CD4-positive, alpha-beta T cell (primary cell): Measurements from ENCODE around the gene SEPTIN10. TPM values are rescaled to one million over a fixed set of nuclear protein-coding genes. Genes with fewer than 3 reads are reported as not detected.

Experiments
- ATAC-seq: fragments of 200-7000 bp; cut with Tn5 transposase; one replicate; pipeline ENCODE4 v1.10.0; 2022; ENCODE audit warnings: mild to moderate bottlenecking; ENCODE audit not compliant: poor library complexity
- CTCF ChIA-PET: fragments of 350-600 bp; sonication (Branson Sonifier 250); formaldehyde crosslinking; loops from one replicate; lab custom pipeline; 2021; ENCODE audit warnings: antibody characterized with exemption, inconsistent platforms; lab: Charles Lee
- POLR2A ChIA-PET: fragments of 350-600 bp; sonication (Branson Sonifier 250); formaldehyde crosslinking; loops from one replicate; lab custom pipeline; 2021; ENCODE audit warnings: antibody characterized with exemption, inconsistent platforms; lab: Charles Lee
- DNase-seq, 14 experiments: peaks; one replicate each; pipeline ENCODE4 v3.0.0-alpha.2; 2013 to 2020; ENCODE audit warnings: mixed read lengths in 2 of 14
- H3K27ac ChIP-seq, 2 donors: one replicate each; pipeline versions ENCODE4 v1.5.1 to v1.7.0; 2013; ENCODE audit warnings: low read length in 2 of 2, low read depth in 1 of 2, mild to moderate bottlenecking in 1 of 2
- H3K27me3 ChIP-seq, 2 experiments: 1 replicate in 1 of 2; 2 replicates in 1 of 2; pipeline versions ENCODE4 v1.6.1 to v1.7.0; 2013; ENCODE audit warnings: low read length in 2 of 2, control low read depth in 1 of 2, mild to moderate bottlenecking in 1 of 2, moderate library complexity in 1 of 2; ENCODE audit not compliant: insufficient read depth in 2 of 2, control insufficient read depth in 1 of 2
- H3K36me3 ChIP-seq: one replicate; pipeline ENCODE4 v1.6.1; 2013; ENCODE audit warnings: low read length, control low read depth; ENCODE audit not compliant: insufficient read depth
- H3K4me1 ChIP-seq: one replicate; pipeline ENCODE4 v1.6.1; 2013; ENCODE audit warnings: low read length, control low read depth; ENCODE audit not compliant: insufficient read depth
- H3K4me3 ChIP-seq: one replicate; pipeline ENCODE4 v1.5.1; 2013; ENCODE audit warnings: mild to moderate bottlenecking, low read length, moderate library complexity
- H3K9me3 ChIP-seq, 2 experiments: 1 replicate in 1 of 2; 2 replicates in 1 of 2; pipeline versions ENCODE4 v1.6.1 to v1.7.0; 2013; ENCODE audit warnings: low read length in 2 of 2, mild to moderate bottlenecking in 2 of 2, control low read depth in 1 of 2, moderate library complexity in 1 of 2; ENCODE audit not compliant: control insufficient read depth in 1 of 2, insufficient read depth in 1 of 2
- H3K27ac Mint-ChIP-seq: one replicate; pipeline ENCODE4 v1.8.0; 2020; ENCODE audit warnings: mixed read lengths
- H3K27me3 Mint-ChIP-seq: one replicate; pipeline ENCODE4 v1.8.0; 2021; ENCODE audit warnings: mixed read lengths
- H3K36me3 Mint-ChIP-seq: one replicate; pipeline ENCODE4 v1.8.0; 2021; ENCODE audit warnings: low read depth, mixed read lengths
- H3K4me1 Mint-ChIP-seq: one replicate; pipeline ENCODE4 v1.8.0; 2021; ENCODE audit warnings: low read depth, mixed read lengths
- H3K4me3 Mint-ChIP-seq: one replicate; pipeline ENCODE4 v1.8.0; 2020; ENCODE audit warnings: mild to moderate bottlenecking, mixed read lengths
- H3K9me3 Mint-ChIP-seq: one replicate; pipeline ENCODE4 v1.8.0; 2020; ENCODE audit warnings: mixed read lengths
- intact Hi-C, 2 experiments: fragments of 100-400 bp; cut with DNase I in 1 of 2; cut with micrococcal nuclease in 1 of 2; formaldehyde crosslinking; loops; one replicate each; pipeline versions ENCODE4 v1.15.1 to v1.9.0; 2023 to 2025; cut with DNase I, micrococcal nuclease
- total RNA-seq, 174 experiments: library from RNA in 2 of 174; stranded (reverse) in 2 of 174; gene quantifications; one replicate each; pipeline ENCODE4 v1.2.3 and lab custom pipeline; 2021 to 2026
- TF ChIP-seq, protein P1 (sequence below): fragments of 200-600 bp; IDR thresholded peaks from one replicate; pipeline ENCODE4 v1.8.0; 2022; ENCODE audit warnings: antibody characterized with exemption, mild to moderate bottlenecking

Gene SEPTIN10
- total RNA-seq, 2 experiments from 2014 or later = 2.0 to 2.6 TPM

DNA sequence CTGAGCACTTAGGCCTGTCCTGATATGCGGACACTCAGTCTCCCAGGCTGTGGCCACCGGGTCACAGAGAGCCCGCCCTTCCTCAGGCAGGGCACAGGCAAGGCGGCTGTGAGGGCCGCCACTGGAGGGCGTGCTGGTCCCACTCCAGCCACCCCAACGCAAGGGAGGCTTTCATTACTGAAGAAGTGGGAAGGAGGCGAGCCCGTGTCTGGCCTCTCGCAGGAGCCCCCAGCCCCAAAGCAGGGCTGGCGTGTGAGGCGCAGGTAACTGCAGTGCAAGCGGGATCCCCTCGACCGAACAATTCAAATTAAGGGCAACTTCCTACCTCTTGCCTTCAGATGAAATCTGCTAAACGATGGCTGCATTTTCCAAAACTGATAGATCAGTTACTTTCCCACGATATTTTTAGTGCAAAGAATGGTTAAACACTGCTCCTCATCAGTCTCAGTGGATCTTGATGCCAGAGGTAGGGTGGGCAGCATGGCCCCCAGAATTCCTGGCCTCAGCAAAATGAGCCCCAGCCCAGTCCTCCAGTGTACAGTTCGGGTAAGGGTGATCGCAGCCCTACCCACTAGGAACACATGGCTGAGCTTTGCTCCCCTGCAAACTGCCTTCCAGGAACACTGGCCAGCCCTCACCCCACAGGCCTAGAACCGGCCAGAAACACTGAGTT lies 97.2 kb downstream of the SEPTIN10 start:
- H3K36me3 ChIP-seq = no peaks in the 10 kb centered on the region
- H3K9me3 Mint-ChIP-seq = no peaks in the 10 kb centered on the region
- no peak for DNase-seq
- H3K9me3 ChIP-seq = no peaks in the 10 kb centered on the region
- no peak overlapping the region for H3K27ac Mint-ChIP-seq
- H3K27me3 Mint-ChIP-seq = no peaks in the 10 kb centered on the region
- no peak for ATAC-seq
- H3K27ac ChIP-seq = no peak overlapping the region
- intact Hi-C loops = no loop called here
- CTCF ChIA-PET = no interaction called here
- H3K4me1 ChIP-seq = peaks cover 3% of the 10 kb centered on the region
- no peaks in the 10 kb centered on the region for H3K4me1 Mint-ChIP-seq
- TF ChIP-seq, protein P1, sequence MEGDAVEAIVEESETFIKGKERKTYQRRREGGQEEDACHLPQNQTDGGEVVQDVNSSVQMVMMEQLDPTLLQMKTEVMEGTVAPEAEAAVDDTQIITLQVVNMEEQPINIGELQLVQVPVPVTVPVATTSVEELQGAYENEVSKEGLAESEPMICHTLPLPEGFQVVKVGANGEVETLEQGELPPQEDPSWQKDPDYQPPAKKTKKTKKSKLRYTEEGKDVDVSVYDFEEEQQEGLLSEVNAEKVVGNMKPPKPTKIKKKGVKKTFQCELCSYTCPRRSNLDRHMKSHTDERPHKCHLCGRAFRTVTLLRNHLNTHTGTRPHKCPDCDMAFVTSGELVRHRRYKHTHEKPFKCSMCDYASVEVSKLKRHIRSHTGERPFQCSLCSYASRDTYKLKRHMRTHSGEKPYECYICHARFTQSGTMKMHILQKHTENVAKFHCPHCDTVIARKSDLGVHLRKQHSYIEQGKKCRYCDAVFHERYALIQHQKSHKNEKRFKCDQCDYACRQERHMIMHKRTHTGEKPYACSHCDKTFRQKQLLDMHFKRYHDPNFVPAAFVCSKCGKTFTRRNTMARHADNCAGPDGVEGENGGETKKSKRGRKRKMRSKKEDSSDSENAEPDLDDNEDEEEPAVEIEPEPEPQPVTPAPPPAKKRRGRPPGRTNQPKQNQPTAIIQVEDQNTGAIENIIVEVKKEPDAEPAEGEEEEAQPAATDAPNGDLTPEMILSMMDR = no peak
- H3K27me3 ChIP-seq = no peaks in the 10 kb centered on the region
- POLR2A ChIA-PET = no interaction called here
- no peak overlapping the region for H3K4me3 Mint-ChIP-seq
- no peak overlapping the region for H3K4me3 ChIP-seq
- H3K36me3 Mint-ChIP-seq = no peaks in the 10 kb centered on the region

DNA sequence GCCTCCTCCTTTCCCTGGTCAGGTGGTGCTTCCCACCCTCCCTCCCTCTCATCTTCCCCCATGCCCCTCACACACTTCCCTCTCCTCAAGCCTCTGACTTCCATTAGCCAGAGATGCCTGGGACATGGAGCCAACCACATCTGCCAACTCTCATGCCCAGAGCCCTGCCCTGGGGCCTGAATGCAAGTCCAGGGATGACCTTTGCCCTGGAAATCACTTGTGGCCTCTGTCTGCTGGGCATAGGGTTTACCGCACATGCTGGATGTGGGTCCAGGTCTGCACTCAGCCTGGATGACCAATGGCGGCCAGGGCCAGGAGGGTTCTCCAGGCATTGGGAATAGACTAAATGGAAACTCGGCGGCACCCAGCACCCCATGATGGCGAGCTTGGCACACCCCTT lies 98.9 kb downstream of the SEPTIN10 start:
- Mint-ChIP-seq H3K4me1 (no peaks in the 10 kb centered on the region), H3K36me3 (no peaks in the 10 kb centered on the region), H3K27me3 (no peaks in the 10 kb centered on the region), H3K27ac (no peak overlapping the region), H3K9me3 (no peaks in the 10 kb centered on the region), H3K4me3 (no peak overlapping the region)
- H3K27ac ChIP-seq = no peak overlapping the region
- TF ChIP-seq, protein P1 = no peak
- ChIA-PET POLR2A (no interaction called here), CTCF (no interaction called here)
- H3K27me3 ChIP-seq = no peaks in the 10 kb centered on the region
- DNase-seq = no peak
- peaks cover 7% of the 10 kb centered on the region for H3K4me1 ChIP-seq
- no peak overlapping the region for H3K4me3 ChIP-seq
- ATAC-seq = no peak
- intact Hi-C loops = loop anchor here in 1 of 2 experiments (5.0 kb wide), 1 partner anchor 498 kb away; no protein-coding TSS in a partner anchor
- H3K9me3 ChIP-seq = no peaks in the 10 kb centered on the region
- H3K36me3 ChIP-seq = no peaks in the 10 kb centered on the region

DNA sequence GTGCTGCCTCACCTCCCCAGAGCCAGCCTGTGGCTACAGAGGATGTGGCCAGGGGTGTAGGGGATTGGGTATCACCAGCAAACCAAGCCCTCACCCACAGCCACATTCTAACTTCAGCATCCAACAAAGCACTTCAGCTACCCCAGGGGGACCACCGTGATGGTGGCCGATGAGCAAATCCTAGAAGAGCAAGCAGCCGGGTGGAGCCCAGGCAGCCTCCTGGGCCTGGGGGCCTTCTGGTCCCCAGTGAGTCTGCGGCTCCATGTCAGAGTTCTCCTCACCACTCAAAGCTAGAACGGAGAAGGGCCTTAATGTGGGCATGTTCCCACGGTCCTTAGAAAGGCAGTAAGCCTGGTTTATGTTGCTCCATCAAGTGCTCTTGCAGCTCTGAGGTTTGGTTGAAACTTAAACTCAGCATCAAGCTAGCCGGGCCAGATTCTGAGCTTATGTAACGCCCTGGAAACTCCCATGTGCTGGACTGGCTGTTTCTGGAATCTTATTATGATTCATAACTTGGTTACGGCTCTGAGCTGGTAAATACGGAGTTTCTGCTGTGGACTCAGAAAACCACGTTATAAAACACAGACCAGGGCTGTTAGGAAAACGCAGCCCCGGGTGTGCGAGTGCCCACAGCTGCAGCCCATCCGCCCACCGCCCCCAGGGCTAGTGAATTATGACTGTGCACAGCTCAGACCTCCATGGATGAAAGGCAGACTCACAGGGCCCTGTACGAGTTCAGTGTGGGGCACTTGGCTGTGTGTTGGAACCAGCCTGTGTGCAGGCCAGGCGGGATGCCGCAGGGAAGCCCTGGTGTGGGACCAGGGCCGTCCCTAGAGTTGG lies 99.8 kb downstream of the SEPTIN10 start:
- Mint-ChIP-seq H3K27me3 (no peaks in the 10 kb centered on the region), H3K9me3 (no peaks in the 10 kb centered on the region), H3K36me3 (no peaks in the 10 kb centered on the region), H3K27ac (no peak overlapping the region), H3K4me3 (no peak overlapping the region), H3K4me1 (no peaks in the 10 kb centered on the region)
- peak in 1 of 14 experiments; percentile 26 for DNase-seq
- ChIA-PET CTCF (no interaction called here), POLR2A (no interaction called here)
- TF ChIP-seq, protein P1 = no peak
- Histone ChIP-seq H3K27ac (no peak overlapping the region), H3K27me3 (no peaks in the 10 kb centered on the region), H3K9me3 (no peaks in the 10 kb centered on the region), H3K4me1 (peaks cover 7% of the 10 kb centered on the region), H3K36me3 (no peaks in the 10 kb centered on the region), H3K4me3 (no peak overlapping the region)
- intact Hi-C loops = loop anchor here in 1 of 2 experiments (5.0 kb wide), 1 partner anchor 497 kb away; no protein-coding TSS in a partner anchor
- ATAC-seq = no peak
